ENCODE results near the gene DPM1.

DPM1 gene

DNA sequence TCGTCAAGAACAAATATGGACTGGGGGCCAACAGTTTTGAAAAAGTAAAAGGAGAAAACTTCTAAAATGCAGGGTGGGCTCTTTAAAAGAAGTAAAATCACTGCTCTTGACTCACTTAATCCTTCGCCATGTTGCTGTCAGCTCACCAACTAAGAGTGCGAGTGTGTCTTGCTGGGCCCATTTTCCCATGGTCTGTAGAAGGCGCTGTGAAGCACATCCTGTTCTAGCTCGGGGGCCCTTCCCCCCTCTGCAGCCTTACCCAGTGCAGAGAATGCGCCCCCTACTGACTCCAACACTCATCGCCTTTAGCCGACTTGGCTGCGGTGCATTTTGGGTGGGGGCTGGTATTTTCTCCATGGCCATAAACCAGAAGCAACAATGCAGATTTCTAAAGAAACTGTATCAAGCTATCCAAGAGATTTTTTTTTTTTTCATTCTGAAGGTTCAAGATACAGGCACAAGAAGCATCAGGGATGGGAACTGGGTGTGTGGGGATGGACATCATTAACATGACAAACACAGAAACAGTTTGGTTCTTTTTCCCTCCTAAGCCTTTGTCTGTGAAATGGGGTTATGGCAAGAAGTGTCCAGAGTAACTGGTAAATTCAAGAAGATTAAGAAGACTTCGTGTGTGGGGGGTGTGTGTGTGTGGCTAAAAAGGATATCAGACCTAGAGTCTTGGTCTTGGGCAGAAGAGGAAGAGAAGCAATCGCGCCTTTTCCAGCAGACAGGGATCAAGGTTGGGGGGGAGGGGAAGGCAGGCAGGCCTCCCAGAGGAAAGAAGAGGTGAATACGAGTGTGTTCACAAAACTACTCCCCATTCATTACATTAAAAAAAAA lies 28.8 kb downstream of the DPM1 start:
- no peak for DNase-seq

DNA sequence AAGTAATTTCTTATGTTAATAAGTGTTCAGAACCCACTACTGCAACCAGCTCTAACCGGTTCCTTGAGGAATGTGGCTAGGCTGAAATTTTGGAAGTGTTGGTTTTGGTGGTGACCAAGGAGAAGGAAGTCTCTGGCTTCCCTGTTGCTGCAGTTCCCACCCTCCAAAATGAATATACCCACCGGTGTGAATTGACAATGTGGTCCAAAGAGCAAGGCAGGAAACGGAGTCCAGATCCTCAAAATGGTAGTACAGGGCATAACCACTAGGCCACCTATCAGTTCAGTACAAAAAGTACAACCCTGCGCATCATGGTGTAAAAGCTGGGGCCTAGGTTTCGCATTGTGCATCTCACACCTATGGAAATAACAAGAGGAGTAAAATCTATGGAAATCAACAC lies 29.9 kb downstream of the DPM1 start:
- DNase-seq: no peak

DNA sequence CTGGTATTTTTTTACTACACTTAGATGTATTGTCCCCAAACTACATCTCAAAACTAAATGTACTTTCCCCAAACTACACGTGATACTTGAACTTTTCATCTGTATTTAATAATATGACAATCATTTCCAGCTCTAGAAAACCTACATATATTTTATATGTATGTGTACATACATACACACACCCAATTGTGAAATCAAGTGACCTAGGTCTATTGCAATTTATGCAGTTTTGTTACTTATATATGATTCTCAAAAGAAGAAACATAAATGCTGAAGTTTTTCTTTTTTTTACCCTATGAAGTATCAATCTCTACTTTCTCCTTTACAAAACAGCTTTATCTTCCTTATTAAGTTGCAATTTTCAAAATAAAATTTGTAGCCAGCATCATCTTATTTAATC lies 31.8 kb downstream of the DPM1 start:
- no peak for DNase-seq

DNA sequence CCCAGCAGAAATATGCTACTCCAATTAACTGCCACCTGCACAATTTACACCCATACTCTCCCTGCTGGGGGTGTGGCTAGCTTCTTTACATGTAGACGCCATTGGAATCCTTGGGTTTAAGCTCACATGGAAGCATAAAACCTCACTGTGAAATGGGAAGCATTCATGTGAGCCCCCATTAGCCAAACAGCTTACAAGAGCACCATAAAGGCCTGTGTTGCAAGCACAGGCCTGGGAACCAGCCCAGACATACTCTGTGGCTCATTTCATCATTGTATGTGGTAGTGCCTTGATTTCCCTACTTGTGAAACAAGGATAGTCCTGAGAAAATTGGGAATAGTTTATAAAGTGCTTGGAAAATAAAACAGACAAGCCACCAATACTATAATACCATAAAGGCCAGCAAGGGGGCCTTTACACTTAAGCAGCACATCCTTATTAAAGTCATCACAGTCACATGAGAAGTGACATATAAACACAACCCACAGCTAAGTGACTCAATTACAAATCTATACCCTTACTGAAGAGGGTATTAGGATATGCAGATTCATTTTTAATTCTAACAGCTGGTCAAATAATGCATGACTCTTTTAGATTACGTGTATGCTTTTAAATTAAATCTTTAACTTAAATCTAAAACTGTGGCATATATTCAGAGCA lies 33.9 kb downstream of the DPM1 start:
- DNase-seq: no peak

DNA sequence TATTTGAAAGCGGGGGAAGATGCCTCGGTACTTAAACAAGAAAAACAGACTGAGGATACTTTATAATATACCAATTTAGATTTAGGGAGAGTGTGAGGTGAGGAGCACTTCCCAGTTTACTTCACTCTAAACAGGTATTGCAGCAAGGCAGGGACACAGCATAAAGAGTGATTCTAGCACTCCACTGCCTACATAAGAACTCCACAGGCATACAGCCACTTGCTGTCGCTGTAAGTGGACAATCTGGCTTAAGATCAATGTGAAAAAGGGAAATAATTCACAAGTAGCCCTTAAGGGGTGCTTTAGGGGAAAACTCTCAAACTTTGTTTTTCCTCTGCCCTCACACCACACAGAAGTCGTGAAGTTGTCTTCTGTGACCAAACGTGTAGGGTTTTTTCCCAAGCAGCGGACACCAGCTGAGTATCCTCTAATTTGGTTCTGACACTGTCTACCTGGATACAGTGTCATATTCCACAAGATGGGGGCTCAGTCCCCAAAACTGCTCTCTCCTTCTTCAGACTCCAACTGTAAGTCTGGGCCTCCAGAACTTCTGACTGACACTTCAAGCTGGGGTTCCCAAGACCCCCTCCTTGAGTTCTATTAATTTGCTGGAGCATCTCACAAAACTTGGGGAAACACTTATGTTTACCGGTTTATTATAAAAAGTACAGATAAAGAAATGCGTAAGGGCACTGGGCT lies 36.4 kb downstream of the DPM1 start:
- DNase-seq: no peak

DNA sequence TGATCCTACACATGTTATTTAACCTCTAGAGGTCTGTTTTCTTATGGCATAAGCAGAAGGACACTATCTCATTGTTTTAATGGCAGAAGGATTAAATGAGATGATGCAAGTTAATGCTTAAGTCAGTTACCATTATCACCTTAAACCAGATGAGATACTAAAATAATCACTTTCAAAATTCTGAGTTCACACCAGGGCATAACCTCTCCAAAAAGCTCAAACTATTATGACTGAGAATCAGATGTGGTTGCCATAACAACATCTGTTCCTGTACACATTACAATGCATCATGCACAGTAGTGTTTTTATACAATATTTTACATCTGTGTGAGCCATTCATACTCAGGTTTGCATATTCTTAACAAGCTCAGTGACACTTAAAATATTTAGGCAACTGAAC lies 37.3 kb downstream of the DPM1 start:
- DNase-seq: no peak

DNA sequence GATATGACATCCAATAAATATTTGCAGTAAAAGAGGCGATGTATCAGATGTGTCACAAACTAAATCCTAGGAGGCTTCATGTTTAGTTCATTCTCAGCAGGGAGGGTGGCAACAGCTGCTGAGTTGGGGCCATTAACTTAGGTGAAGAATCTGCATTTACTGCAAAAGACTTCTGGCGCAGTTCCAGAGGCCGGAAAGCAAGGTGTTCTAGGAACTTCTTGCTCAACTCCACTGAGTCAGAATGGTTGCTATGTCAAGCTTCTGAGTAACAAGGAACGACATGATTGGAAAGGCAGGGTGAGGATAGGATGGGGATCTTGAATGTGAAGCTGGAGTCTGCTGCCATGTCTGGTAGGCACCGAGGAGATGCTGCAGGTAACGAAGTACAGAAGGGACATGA lies 38.8 kb downstream of the DPM1 start:
- no peak for DNase-seq

DNA sequence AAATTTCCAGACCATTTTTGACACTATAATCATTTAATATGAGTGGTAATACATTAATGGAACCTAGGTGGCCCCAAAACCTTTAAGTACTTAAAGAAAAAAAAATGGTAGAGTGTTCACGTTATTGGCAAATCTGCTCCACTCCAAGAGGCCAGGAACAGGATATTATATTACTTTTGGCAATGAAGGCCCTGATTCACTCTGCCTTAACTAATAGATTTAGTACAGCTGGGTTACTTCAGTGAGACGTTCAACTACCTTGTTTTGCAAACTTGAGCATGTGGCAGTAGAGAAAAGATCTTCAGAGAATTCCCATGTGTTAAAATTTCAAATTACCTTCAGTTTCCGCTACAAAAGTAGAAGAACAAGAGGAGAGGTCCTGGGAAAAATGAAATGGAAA lies 39.9 kb downstream of the DPM1 start:
- DNase-seq: no peak

DNA sequence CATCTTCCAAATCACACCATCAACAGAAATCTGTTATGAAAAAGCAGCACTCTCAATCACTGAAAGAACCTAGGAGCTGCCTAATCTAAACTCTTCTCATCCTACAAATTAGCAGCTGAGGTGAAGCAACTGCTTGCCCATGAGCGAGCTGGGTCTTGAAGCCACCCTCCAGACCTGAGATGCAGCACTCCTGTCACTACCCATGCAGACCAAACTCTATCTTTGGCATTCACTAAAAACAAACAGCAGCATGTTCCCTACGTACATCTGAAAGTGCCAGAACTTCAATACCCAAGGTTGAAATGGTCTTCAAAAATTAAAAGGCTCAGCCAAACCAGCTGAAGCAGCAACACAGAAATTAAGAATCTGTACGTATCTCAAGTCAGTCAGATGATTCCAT lies 41.4 kb downstream of the DPM1 start:
- no peak for DNase-seq

DNA sequence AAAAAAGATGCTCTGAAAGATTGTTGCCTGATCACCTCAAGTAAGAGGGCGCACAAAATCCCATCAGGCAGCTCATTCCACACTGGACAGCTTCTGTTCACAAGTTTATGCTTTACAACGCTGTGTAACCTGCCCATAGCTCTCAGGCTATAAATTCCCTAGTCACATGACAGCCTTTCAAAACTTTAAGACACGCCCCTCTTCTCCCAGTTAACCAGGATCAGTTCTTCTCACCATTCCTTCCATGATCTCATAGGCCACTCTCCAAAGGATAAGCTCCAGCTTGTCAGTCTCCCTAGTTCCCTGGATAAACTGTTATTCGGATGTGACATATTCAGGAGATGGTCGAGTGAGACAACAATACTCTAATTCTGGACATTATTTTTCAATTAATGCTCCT lies 42.1 kb downstream of the DPM1 start:
- DNase-seq: no peak

DNA sequence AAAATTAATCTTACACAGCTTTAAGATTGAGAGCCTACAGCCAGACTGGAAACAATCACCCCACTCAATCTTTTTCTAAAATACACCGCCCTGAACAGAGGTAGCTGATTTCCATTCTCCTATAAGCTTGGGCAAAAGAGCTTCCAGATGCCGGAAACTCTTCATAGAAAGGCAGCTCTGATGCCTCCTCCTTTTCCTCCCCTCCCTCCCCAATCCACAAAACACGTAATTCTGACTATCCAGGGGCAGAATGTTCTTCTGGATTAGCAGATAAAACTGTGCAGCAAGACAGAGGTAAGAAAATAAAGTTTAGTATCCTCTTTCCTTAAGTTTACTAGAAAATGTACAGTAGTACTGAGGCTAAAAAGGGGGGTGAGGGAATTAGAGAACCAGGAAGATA lies 42.9 kb downstream of the DPM1 start:
- no peak for DNase-seq

DNA sequence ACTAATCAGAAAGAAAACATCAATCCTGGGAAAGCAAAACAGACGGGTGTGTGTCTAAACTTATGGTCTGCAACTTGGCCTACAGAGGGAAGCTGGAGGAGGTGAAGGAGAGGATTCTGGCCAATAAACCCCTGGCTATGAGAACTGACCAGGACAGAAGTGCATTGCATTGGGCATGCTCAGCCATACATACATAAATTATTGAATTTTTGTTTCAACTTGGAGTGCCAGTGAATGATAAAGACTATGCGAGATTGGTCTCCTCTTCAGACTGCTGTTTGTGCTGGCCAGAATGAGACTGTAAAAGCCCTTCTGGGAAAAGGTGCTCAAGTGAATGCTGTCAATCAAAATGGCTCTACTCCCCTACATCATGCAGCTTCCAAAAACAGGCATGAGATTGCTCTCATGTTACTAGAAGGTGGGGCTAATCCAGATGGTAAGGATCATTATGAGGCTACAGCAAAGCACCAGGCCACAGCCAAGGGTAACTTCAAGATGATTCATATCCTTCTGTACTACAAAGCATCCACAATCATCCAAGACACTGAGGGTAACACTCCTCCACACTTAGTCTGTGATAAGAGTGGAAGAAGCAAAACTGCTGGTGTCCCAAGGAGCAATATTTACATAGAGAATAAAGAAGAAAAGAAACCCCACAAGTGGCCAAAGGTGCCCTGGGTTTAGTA lies 44.5 kb downstream of the DPM1 start:
- no peak for DNase-seq

DNA sequence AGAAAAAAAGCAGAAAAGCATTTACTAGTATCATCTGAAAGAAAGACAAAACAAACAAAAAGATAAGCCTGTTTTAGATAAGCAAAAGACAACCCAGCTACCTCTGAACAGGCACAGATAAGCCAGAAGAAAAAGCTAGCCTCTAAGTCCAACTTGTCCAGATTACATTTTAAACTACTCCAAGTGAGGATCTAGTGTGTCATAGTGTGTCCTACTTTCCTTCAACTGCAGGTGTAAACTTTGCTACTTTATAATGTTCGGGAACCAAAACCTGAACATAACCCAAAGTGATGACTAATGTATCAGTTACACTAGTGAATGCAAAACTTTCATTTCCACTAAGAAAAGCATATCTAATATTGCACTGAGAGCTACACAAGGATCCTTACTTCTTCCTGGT lies 46.6 kb downstream of the DPM1 start:
- DNase-seq: no peak

DNA sequence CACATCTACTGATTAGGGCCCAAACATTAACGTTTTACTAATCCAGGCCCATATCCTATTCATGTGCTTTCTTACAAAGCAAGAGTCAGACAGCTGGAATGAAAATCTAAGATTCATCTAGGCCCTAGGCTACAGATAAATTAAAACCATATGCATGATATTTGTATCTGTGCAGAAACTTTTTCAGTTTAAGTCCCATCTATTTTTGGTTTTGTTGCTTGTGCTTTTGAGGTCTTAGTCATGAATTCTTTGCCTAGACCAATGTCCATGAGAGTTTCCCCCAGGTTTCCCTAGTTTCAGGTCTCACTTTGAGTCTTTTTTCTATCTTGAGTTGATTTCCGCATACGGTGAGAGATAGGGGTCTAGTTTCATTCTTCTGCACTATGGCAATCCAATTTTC lies 47.3 kb downstream of the DPM1 start:
- no peak for DNase-seq

DNA sequence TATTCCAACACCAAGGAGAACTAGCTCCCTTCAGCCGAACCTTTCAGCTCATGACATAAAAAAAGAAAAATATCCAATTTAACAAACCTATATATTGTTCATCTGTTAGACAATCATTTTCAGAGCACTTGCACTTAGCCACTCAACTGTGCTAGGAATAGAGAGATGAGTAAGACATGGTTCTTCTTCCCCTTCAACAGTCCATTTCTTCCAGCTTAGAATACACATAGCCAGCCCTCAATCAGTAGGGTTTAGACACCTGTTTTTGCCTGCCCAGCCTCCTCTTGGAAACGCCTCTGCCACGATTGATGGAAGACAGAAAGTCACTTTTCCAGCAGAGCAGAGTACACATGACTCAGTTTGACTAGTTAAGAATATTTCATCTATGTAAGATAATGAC lies 48.9 kb downstream of the DPM1 start:
- DNase-seq: no peak

DNA sequence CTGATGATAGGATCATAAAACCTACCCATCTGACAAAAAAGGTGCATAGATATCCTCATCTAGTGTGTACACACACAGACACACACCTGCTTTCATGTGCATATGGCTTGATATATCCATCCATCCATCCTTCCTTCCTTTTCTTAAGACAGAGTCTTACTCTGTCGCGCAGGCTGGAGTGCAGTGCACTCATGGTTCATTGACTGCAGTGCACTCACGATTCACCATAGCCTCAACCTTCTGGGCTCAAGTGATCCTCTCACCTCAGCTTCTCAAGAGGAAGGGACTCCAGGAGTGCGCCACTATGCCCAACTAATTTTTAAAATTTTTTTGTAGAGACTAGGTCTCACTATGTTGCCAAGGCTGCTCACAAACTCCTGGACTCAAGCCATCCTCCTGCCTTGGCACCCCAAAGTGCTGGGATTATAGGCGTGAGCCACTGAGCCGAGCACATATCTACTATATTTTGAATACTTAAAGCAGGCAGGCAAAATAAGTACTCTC lies 54.2 kb downstream of the DPM1 start:
- DNase-seq: no peak

DNA sequence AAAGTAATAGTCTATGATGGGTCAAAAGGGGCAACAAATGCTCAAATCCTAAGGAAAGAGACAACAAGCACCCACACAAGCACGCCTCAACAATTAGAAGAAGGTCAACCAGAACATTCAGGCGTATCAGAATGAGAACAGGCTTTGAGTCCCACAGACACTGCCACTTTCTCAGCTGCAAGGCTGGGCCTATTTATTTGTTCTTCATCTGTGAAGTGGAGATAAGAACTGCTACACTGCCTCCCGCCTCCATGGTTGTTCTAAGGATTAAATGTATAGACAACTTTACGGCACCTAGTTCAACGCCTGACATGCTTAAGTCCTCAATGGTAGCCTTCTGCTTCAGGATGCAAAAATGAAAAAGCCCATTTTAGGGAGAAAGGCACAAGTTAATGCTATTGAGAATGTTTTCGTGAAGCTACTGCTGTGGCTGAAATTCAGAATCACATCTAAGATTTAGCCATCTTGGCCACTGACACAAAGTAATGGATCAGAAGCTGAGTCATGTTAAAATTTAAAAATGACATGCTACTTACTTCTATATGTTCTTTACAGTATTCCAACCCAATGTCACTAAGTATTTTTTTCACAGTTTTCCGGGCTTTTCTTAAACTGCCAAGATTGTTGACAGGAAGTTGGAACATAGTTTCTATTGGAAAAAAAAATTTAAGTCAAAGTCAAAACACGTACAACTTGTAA lies 54.8 kb downstream of the DPM1 start:
- no peak for DNase-seq

DNA sequence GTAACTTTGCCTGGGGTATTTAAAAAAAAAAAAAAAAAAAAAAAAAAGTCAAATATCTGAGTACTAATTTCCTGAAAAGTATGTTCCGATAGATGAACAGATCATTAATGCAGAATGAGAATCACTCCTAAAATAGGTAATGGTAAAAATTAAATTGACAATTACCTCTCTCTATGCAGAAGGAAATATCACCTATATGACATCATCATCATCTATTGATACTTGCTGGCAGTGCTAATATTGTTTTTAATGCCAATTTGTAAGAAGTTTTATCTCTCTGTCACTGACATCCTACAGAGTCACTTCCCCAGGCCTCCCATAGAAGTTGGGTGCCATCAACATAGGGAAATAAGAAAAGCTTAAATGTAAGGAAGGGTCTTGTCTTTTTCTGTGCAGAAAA lies 57.0 kb downstream of the DPM1 start:
- no peak for DNase-seq

DNA sequence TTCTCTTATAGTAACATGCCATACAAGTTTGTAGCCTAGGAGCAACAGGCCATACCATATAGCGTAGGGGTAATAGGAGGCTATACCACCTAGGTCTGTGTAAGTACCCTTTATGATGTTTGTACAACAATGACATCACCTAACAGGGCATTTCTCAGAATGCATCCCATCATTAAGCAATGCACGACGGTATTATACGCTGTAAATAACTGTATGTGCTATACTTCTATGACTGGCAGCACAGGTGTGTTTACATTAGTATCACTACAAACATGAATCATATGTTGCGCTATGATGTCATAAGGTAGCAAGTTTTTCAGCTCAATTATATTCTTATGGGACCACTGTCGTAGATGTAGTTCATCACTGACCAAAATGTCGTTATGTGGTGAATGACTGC lies 58.1 kb downstream of the DPM1 start:
- DNase-seq: no peak

DNA sequence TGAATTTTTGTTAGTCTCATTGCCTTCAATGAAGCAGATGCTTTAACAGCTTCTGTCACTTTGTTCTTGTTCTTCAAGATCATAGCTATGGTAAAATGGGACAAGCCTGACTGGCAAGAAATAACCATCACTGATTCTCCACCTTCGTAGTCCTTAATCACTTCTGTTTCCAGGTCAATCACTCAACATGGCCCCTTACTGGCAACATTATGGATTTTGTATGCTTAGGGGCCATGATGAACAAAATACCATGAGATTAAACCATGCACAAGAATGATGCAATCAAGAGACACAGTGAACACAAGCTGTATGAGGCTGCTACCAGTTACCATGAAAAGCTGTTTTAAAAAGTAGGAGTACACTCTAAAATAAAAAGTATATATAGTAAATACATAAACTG lies 59.9 kb downstream of the DPM1 start:
- DNase-seq: no peak

DNA sequence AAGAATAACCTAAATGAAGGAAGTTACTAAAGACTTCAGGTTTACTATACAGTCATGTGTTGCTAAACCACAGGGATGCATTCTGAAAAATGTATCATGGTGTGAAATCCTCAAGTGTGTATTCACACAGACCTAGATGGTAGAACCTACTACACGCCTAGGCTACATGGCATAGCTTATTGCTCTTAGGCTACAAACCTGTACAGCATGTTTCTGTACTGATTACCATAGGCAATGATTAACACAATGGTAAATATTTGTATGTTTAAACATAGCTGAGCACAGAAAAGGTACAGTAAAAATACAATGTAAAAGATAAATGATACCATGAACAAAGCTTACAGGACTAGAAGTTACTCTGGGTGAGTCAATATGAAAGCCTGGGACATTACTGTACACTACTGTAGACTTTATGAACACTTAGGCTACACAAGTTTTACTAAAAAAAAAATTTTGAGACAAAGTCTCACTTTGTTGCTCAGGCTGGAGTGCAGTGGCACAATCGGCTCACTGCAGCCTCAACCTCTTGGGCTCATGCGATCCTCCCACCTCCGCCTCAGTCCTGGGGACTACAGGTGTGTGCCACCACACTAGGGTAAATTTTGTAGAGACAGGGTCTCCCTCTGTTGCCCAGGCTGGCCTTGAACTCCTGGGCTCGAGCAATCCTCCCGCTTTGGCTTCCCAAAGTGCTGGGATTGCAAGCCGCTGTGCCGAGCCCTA lies 63.1 kb downstream of the DPM1 start:
- DNase-seq: no peak

DNA sequence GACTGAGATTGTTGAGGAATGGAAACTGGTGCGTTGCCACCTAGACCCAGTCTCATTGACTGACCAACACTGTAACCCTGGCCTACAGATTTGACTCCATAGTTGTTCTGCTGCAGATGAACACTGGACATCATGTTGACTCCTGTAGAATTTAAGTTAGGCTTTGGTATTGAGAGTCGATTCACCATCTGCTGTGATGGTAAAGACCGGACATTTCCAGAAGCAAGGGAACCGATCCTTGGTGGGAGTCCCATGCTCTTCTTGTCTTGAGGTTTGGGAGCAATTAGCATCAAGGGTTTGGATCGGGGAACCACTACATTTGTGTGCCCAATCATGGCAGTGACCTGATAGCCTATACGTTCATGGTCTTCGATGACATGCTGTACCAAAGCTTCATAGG lies 64.7 kb downstream of the DPM1 start:
- no peak for DNase-seq
